ENCODE data around the gene SLC35F3.

DNA sequence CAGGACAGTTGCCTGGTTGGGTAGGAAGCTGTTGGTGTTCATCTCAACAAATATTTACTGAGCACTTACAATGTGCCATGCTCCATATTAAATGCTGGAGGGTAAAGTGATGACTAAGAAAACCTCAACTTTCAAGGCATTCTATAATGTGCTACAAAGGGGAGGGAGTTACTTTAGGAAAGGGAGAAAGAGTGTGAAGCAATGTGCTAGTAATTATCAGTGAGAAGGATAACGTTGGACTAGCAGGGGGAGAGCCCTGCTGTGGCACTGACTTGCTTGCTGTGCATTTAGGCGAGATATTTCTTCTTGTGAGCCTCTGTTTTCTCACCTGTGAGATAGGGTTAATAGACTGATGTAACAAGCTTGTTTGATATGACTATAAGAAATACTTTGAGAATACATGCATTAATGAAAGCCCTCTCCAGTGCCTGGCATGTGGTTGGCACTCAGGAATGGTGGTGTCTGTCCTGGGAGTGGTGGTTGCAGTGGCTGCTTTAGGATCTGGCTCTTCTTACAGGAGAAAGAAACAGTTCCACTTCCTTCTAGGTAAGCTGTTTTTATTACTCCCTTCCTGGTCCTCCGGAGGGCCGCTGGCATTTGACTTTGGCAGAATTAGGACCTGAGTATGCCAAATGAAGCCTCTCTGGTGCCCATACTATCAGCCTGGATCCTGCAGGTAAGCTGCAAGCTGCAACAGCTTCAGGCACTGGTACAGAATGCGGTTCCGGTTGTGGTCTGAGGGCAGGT, 357.7 kb downstream of the SLC35F3 start:
- TF ChIP-seq, protein P1, sequence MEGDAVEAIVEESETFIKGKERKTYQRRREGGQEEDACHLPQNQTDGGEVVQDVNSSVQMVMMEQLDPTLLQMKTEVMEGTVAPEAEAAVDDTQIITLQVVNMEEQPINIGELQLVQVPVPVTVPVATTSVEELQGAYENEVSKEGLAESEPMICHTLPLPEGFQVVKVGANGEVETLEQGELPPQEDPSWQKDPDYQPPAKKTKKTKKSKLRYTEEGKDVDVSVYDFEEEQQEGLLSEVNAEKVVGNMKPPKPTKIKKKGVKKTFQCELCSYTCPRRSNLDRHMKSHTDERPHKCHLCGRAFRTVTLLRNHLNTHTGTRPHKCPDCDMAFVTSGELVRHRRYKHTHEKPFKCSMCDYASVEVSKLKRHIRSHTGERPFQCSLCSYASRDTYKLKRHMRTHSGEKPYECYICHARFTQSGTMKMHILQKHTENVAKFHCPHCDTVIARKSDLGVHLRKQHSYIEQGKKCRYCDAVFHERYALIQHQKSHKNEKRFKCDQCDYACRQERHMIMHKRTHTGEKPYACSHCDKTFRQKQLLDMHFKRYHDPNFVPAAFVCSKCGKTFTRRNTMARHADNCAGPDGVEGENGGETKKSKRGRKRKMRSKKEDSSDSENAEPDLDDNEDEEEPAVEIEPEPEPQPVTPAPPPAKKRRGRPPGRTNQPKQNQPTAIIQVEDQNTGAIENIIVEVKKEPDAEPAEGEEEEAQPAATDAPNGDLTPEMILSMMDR (IDR thresholded peaks at IDR 0.05), result no peak
- TF ChIP-seq POLR2A (IDR thresholded peaks at IDR 0.05), result no peak

Data from ovary (tissue), 3 donors.